Subcutaneous abdominal adipose tissue (tissue), 5 donors: ENCODE data around the gene SMARCD2.

Source experiments
- H3K27ac ChIP-seq: one replicate; pipeline ENCODE4 v1.7.0; 2013; ENCODE audit warnings: low read depth, mild to moderate bottlenecking, inconsistent platforms, low read length, moderate library complexity
- H3K27me3 ChIP-seq, 5 donors: one replicate each; pipeline ENCODE4 v1.7.0; 2013; ENCODE audit warnings: low read length in 5 of 5, inconsistent platforms in 1 of 5; ENCODE audit not compliant: control insufficient read depth in 5 of 5, insufficient read depth in 4 of 5
- H3K36me3 ChIP-seq, 5 donors: one replicate each; pipeline ENCODE4 v1.7.0; 2013; ENCODE audit warnings: low read length in 5 of 5; ENCODE audit not compliant: control insufficient read depth in 5 of 5, insufficient read depth in 5 of 5
- H3K4me1 ChIP-seq, 5 donors: one replicate each; pipeline ENCODE4 v1.7.0; 2013; ENCODE audit warnings: low read length in 5 of 5, mild to moderate bottlenecking in 3 of 5, moderate library complexity in 1 of 5; ENCODE audit not compliant: control insufficient read depth in 5 of 5, insufficient read depth in 5 of 5
- H3K4me3 ChIP-seq, 5 donors: one replicate each; pipeline ENCODE4 v1.7.0; 2013; ENCODE audit warnings: low read length in 5 of 5, low read depth in 1 of 5
- H3K9ac ChIP-seq, 5 donors: one replicate each; pipeline ENCODE4 v1.7.0; 2013; ENCODE audit warnings: low read length in 5 of 5, mild to moderate bottlenecking in 4 of 5, moderate library complexity in 3 of 5
- H3K9me3 ChIP-seq, 5 donors: one replicate each; pipeline ENCODE4 v1.7.0; 2013; ENCODE audit warnings: low read length in 5 of 5; ENCODE audit not compliant: control insufficient read depth in 5 of 5
- donor health status: healthy.
- donor health status: healthy.
- donor health status: healthy.
- donor health status: healthy.
- donor health status: healthy.

SMARCD2 gene

GRCh38 chr17:63840591-63841349, 1.7 kb downstream of the SMARCD2 start:
- Histone ChIP-seq H3K27me3 (no peaks in the 10 kb centered on the region), H3K27ac (peak overlapping the region; percentile 93), H3K9ac (peak overlapping the region; percentile 50 to 92 (median 87)), H3K4me3 (peak overlapping the region; percentile 80 to 90 (median 84)), H3K4me1 (peaks cover 18 to 62% (median 55%) of the 10 kb centered on the region in 5 donors), H3K36me3 (peaks cover 0 to 16% (median 13%) of the 10 kb centered on the region in 5 donors), H3K9me3 (no peaks in the 10 kb centered on the region)

- peak overlapping the region; percentile 62 for H3K27ac ChIP-seq
- peak overlapping the region in 2 of 5 donors; percentile 24 to 56 for H3K9ac ChIP-seq
- no peaks in the 10 kb centered on the region for H3K9me3 ChIP-seq
- H3K36me3 ChIP-seq, result peaks cover 0 to 36% (median 33%) of the 10 kb centered on the region in 5 donors
- H3K4me1 ChIP-seq, result peaks cover 18 to 69% (median 56%) of the 10 kb centered on the region in 5 donors
- no peaks in the 10 kb centered on the region for H3K27me3 ChIP-seq
- H3K4me3 ChIP-seq, result peak overlapping the region in 3 of 5 donors; percentile 22 to 30 (median 25)
Measured at GRCh38 chr17:63838631-63839171, 3.8 kb downstream of the SMARCD2 start.

GRCh38 chr17:63837962-63838600, 4.4 kb downstream of the SMARCD2 start:
- Histone ChIP-seq H3K9me3 (no peaks in the 10 kb centered on the region), H3K9ac (peak overlapping the region in 3 of 5 donors; percentile 17 to 53 (median 24)), H3K4me1 (peaks cover 18 to 63% (median 56%) of the 10 kb centered on the region in 5 donors), H3K4me3 (peak overlapping the region in 3 of 5 donors; percentile 22 to 30 (median 22)), H3K27ac (peak overlapping the region; percentile 62), H3K27me3 (no peaks in the 10 kb centered on the region), H3K36me3 (peaks cover 0 to 43% (median 39%) of the 10 kb centered on the region in 5 donors)

- Histone ChIP-seq H3K9ac (peak overlapping the region in 2 of 5 donors; percentile 17 to 53), H3K4me3 (peak overlapping the region in 1 of 5 donors; percentile 30)
Measured at GRCh38 chr17:63837480-63837879, 5.0 kb downstream of the SMARCD2 start.

GRCh38 chr17:63836811-63837210, 5.7 kb downstream of the SMARCD2 start:
- Histone ChIP-seq H3K27me3 (no peaks in the 10 kb centered on the region), H3K36me3 (peaks cover 0 to 55% (median 51%) of the 10 kb centered on the region in 5 donors), H3K9me3 (no peaks in the 10 kb centered on the region), H3K4me3 (no peak overlapping the region), H3K27ac (no peak overlapping the region), H3K4me1 (peaks cover 18 to 63% (median 52%) of the 10 kb centered on the region in 5 donors), H3K9ac (no peak overlapping the region)

More at GRCh38 chr17:63837480-63837879, 5.0 kb downstream of the SMARCD2 start:
- H3K4me1 ChIP-seq, result peaks cover 18 to 66% (median 56%) of the 10 kb centered on the region in 5 donors
- H3K27me3 ChIP-seq, result no peaks in the 10 kb centered on the region
- H3K9me3 ChIP-seq, result no peaks in the 10 kb centered on the region
- no peak overlapping the region for H3K27ac ChIP-seq
- peaks cover 0 to 49% (median 45%) of the 10 kb centered on the region in 5 donors for H3K36me3 ChIP-seq

GRCh38 chr17:63835167-63835720, 7.2 kb downstream of the SMARCD2 start:
- no peak overlapping the region for H3K4me3 ChIP-seq
- H3K27me3 ChIP-seq, result no peaks in the 10 kb centered on the region
- H3K27ac ChIP-seq, result no peak overlapping the region
- H3K9ac ChIP-seq, result no peak overlapping the region
- peaks cover 0 to 71% (median 67%) of the 10 kb centered on the region in 5 donors for H3K36me3 ChIP-seq
- peaks cover 11 to 48% (median 36%) of the 10 kb centered on the region in 5 donors for H3K4me1 ChIP-seq
- no peaks in the 10 kb centered on the region for H3K9me3 ChIP-seq

- no peak overlapping the region for H3K27ac ChIP-seq
- H3K9me3 ChIP-seq, result no peaks in the 10 kb centered on the region
- H3K4me1 ChIP-seq, result peaks cover 11 to 41% (median 31%) of the 10 kb centered on the region in 5 donors
- H3K36me3 ChIP-seq, result peaks cover 0 to 77% (median 74%) of the 10 kb centered on the region in 5 donors
- no peaks in the 10 kb centered on the region for H3K27me3 ChIP-seq
- no peak overlapping the region for H3K4me3 ChIP-seq
- no peak overlapping the region for H3K9ac ChIP-seq
Measured at GRCh38 chr17:63834431-63835166, 7.9 kb downstream of the SMARCD2 start.

GRCh38 chr17:63833741-63834373, 8.6 kb downstream of the SMARCD2 start:
- Histone ChIP-seq H3K36me3 (peaks cover 0 to 84% (median 80%) of the 10 kb centered on the region in 5 donors), H3K9ac (no peak overlapping the region), H3K4me3 (no peak overlapping the region), H3K27me3 (no peaks in the 10 kb centered on the region), H3K9me3 (no peaks in the 10 kb centered on the region), H3K4me1 (peaks cover 9 to 36% (median 23%) of the 10 kb centered on the region in 5 donors), H3K27ac (no peak overlapping the region)
